A172 (cell line): ENCODE measurements around the gene RPL37. TPM values are rescaled to one million over a fixed set of nuclear protein-coding genes. Genes with fewer than 3 reads are reported as not detected.
"Not testable (repeated sequence)": the region's sequence is repeated elsewhere in the genome, so short reads cannot be mapped to it uniquely, and the experiment has no call there.

Experiments
- DNase-seq: peaks from one replicate; pipeline ENCODE4 v3.0.0-alpha.2; 2015; ENCODE audit warnings: low spot score
- total RNA-seq: library from RNA; depleted of rRNA; stranded (reverse); fragments of >200 nt; shearing (Covaris generic); gene quantifications from 2 replicates; pipeline ENCODE4 v1.2.3, GENCODE V29; 2014; rRNA removed

The RPL37 gene
- 93.4 and 728 TPM in 2 replicates for total RNA-seq

DNA sequence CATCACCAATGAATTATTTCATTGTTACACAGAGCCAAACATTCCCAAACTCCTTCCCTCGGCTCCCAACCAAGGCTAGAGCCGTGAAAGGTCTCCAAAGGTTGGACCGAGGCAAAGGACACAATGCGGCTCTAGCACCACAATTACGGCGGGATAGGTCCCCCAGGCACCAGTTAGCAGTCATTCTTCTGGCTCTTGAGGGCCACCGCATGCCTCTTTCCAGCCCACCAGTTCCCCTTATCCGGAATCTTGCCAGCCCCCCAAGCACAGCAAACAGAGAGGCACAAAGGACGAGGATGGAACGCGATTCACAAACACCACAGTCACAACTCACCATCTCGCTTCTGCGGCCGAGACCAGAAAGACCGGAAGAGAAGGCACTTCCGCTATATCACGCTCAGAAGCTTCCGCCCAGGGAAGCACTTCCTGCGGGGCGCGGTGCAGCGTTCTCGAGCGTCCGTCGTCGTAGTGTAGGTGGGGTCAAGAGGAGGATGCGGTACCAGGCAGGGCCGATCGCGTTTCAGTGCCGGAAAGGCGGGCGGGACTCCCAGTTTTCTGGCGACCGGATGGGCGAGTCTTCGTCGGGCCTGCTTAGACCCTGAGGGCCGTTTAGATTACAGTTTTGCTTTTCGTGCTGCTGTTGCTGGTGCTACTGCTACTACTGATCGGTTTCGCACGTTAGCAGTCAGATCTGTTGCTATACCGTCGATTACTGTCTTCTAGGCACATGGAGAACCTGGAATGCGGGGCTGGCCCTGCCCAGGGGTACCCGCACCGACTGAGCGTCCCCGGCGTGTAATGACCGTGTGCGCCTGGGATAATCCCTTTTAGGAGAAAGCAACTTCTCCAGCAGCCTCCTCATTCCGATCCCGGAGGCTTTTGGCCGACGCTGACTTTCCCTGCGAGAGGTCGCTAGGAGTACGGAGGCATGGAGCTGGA lies at the start of gene RPL37:
Gene RPL37, minus strand, starts transcription at position 374 of the 939 bp plus-strand sequence. Its CDS starts 37 bp downstream, at position 337.
- peak; percentile 95 for DNase-seq

DNA sequence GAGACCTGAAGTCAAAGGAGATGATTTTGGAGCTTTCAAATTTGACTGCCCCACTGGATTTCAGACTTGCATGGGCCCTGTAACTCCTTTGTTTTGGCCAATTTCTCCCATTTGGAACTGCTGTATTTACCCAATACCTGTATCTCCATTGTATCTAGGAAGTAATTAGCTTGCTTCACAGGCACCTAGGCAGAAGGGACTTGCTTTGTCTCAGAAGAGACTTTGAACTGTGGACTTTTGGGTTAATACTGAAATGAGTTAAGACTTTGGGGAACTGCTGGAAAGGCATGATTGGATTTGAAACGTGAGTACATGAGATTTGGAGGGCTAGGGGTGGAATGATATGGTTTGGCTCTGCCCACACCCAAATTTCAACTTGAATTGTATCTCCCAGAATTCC lies 48.0 kb upstream of the RPL37 start:
- DNase-seq = not testable (repeated sequence)

DNA sequence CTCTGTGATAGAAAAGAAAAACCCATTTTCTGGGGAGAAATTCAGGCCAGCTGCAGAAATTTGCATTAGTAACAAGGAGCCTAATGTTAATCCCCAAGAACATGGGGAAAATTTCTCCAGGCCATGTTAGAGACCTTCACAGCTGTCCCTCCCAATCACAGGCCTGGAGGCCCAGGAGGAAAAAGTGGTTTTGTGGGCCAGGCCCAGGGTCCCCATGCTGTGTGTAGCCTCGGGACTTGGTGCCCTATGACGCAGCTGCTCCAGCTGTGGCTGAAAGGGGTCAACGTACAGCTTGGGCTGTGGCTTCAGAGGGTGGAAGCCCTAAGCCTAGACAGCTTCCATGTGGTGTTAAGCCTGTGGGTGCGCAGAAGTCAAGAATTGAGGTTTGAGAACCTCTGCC lies 47.3 kb upstream of the RPL37 start:
- DNase-seq = no peak

DNA sequence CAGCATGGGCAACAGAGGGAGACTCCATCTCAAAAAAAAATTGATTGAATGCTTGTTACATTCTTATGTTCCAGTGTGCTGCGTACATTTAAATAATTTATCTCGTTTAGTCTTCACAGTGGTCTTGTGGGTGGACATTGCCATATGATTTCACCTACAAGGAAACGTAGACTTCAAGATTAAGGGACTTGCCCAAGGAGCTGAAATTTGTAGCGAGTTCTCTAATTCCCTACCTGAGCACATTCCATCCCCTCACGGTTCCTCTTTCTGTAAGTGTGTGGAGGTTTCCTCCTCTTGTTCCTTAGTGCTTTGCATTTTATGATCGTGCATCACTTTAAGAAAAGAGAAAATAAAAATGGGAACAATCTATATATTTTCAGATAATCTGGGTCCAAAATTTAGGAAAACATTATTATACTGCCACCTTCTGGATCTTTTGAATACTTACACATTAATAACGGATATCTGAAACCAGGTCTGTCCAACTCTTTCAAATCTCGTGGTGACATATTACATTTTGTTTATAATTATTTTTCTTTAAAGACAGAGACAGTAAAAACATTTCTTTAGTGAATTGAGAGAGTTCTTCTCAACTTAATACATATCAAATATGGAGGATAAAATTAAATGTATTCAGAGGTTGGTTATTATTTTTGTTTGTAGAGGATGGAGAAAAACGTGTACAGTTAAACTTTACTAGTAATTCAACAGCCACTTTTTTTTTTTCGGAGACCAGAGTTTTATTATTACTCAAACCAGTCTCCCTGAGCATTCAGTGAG lies 44.3 kb upstream of the RPL37 start:
- DNase-seq = peak; percentile 18

DNA sequence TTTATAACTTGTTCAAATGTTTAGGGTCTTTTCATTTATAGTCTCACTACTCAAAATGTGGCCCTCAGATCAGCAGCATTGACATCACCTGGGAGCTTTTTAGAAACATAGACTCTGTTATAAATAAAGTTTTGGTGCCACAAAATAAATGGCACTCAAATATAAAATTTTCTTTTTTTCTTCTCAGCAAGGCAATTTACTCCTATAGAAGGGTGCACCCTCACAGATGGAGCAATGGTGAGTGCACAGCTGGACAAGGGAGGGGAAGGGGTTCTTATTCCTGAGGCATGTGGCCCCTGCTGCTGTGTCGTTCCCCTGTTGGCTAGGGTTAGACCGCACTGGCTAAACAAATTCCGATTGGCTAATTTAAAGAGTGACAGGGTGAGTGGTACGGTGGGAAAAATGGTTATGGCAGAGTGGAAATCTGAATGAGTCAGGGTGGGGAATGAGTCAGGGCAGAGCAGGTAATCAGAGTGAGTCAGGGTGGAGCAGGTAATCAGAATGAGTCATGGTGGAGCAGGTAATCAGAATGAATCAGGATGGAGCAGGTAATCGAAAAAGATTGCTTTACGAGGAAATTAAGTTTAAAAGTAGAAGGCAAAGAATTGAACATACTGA lies 42.5 kb upstream of the RPL37 start:
- no peak for DNase-seq

DNA sequence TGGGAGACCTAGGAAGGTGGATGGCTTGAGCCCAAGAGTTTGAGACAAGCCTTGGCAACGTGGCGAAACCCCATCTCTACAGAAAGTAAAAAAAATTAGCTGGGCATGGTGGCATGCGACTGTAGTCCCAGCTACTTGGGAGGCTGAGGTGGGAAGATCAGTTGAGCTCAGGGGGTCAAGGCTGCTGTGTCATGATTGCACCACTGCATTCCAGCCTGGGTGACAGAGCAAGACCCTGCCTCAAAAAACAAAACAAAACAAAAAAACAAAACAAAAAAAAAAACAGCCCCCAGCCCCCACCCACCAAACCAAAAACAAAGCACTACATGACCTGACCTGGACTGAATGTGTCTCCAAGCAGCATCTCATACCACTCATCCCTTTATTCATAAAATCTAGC lies 40.9 kb upstream of the RPL37 start:
- no peak for DNase-seq

DNA sequence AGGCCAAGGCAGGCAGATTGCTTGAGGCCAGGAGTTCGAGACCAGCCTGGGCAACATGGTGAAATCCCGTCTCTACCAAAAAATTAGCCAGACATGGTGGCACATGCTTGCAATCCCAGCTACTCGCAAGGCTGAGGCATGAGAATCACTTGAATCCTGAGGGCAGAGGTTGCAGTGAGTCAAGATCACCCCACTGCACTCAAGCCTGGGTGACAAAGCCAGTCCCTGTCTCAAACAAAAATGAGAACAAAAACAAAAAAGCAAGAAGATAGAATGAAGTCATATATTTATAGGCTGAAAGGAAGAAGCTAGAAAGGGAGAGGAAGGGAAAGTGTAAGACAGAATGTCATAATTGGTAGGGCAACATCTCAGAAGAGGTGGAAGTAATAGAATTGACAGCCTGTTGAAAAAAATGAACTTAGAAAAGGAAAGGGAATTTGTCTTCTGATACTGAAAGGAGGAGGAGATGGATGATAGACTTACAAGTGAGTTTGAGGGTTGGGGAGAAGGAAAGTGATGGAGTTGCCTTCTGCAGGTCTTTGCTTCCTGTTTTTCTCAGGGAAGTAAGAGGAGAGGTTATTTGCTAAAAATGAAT lies 38.4 kb upstream of the RPL37 start:
- no peak for DNase-seq

DNA sequence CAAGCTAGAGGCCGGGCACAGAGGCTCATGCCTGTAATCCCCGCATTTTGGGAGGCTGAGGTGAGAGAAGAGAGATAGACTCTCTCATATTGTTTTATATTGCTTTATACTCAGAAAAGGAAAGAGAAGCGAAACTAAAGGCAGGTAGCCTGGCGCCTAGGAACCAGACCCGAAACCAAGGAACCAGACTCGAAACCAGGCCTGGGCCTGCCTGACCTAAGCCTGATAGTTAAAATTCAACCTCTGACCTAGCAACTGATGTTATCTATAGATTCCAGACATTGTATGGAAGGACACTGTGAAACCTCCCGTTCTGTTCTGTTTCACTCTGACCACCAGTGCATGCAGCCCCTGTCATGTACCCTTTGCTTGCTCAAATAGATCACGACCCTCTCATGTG lies 37.2 kb upstream of the RPL37 start:
- DNase-seq = not testable (repeated sequence)

DNA sequence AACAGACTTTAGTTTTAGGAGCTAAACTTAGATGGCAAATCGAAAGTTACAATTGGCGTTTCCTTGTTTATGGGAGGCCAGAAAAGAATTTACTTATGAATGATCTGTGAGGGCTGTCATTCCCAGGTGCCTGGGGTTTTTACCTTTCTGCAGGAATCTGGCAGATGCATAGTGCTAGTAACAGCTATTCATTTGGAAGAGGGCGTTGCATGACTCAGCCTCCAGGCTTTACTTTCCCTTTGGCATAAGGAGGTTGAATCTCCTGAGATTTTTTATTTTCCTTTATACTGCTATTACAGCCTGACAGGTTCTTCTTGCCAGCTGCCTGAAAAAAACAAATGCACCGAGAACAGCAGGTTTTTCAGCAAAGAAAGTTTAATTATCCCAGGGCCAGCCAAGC lies 36.2 kb upstream of the RPL37 start:
- DNase-seq = peak; percentile 13

DNA sequence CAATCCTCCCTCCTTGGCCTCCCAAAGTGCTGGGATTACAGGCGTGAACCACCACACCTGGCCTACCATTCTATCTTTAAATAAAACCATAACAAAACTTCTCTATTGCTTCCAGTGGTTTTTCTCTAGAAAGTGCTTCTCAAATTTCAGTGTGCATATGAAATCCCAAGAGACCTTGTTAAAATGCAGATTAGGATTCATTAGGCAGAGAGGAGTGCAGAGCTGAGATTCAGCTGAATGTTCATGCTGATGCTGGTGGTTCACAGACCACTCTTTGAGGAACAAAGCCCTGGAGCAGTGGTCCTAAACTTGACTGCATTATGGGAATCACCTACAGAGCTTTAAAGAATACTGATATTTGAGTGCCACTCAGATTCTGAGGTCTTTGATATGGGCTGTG lies 34.4 kb upstream of the RPL37 start:
- no peak for DNase-seq

DNA sequence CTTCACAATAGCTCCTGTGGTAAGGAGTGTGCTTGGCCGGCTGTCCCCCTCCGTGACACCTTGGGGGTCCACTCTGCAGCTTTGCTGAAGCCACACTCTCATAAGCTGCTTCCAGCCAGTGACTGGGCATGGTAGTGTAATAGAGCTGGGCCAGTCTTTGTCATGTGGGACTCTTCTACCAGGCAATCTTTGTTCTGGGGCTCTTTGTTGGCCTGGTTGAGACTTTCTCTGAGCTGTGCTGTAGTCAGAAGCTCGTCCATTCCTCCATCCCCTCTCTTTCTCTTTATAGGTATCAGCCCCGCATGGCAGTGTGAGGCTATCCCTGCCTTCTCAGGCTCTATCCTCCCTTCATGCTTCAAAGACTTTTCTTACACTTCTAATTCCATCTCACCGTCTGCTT lies 31.8 kb upstream of the RPL37 start:
- no peak for DNase-seq

DNA sequence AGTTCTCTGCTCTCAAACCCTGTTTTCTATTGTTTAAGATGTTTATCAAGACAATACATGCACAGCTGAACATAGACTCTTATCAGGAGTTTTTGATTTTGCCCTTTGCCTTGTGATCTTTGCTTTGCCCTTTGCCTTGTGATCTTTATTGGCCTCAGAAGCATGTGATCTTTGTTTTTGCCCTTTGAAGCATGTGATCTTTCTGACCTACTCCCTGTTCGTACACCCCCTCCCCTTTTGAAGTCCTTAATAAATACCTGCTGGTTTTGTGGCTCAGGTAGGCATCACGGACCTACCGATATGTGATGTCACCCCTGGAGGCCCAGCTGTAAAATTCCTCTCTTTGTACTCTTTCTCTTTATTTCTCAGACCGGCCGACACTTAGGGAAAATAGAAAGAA lies 30.0 kb upstream of the RPL37 start:
- not testable (repeated sequence) for DNase-seq

DNA sequence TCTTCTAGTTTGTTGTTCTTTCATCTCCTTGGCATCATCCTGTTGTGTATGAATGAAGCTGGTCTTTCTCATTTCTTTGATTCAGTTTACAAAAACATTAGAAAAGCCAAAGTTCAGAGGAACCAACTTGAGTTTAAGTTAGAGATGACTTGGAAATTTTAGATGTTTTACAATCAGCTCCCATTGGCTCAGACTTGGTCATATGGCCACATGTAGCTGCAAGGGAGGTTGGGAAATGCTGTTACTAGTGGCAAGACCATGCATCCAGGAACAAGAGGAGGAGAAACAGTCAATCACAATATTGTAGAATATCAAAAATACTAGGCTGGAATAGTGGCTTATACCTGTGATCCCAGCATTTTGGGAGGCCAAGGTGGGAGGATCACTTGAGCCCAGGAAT lies 25.7 kb upstream of the RPL37 start:
- no peak for DNase-seq

DNA sequence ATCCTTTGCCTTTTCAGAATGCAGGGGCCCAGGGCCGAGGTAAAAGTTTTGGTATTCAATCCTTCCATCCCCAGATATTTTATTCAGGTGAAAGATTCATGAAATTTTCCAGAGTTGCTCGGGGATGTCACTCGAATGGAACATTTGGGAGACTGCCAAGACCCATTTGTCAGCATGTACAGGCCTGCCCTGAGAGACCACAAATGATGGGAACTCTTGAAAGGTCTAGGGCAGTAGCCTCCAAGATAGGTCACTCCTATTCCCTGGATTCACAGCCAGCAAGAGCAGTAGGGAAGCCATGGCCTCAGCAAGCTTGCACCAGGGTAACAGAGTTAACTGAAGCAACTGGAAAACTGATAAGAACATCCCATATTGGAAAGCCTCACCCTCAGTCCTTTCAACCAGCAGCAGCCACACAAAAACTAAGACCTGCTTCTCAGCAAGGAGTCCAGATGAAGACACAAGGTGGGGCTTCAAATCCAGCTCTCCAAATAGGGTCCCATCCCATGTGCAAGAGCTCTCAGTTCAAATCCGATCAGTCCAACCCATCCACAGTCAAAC lies 18.7 kb upstream of the RPL37 start:
- no peak for DNase-seq

DNA sequence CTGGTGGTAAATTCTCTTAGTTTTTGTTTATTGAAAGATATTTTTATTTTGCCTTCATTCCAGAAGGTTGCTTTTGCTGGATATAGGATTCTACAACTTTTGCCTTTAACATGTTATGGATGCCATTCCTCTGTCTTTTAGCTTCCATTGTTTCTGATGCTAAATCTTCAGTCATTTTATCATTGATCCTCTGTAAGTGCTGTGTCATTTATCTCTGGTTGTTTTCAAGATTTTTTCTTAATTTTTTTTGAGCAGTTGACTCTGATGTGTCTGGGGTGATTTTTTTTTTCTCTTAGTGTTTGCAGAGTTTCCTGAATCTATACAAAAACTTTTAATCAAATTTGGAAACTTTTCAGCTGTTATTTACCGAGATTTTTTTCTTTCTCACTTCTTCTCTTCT lies 12.5 kb upstream of the RPL37 start:
- no peak for DNase-seq

DNA sequence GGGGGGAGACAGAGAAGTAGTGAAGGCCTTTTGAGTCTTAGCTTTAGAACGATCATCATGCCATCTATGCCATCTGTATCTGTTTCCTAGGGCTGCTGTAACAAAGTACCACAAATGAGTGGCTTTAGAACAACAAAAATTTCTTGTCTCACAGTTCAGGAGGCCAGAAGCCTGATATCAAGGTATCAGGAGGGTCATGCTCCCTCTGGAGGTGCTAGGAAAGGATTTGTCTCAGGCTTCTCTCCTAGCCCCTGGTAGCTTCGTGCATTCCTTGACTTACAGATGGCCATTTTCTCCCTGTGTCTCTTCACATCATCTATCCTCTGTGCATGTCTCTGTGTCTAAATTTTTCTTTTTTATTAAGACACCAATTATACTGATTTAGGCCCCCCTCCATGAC lies 11.3 kb upstream of the RPL37 start:
- no peak for DNase-seq

DNA sequence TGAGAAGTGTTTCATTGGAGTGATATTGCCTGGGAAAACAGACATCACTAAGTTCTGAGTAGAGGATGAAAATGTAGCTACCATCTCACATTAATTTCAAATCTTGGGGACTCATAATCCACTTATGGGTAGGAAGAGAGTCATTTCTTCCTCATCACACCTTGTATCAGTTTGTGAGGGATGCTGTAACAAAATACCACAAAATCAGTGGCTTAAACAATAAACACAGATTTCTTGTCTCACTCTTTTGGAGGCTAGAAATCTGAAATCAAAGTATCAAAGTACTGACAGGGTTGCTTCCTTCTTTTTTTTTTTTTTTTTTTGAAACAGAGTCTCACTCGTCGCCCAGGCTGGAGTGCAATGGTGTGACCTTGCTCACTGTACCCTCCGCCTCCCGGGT lies 9.5 kb upstream of the RPL37 start:
- DNase-seq = no peak

DNA sequence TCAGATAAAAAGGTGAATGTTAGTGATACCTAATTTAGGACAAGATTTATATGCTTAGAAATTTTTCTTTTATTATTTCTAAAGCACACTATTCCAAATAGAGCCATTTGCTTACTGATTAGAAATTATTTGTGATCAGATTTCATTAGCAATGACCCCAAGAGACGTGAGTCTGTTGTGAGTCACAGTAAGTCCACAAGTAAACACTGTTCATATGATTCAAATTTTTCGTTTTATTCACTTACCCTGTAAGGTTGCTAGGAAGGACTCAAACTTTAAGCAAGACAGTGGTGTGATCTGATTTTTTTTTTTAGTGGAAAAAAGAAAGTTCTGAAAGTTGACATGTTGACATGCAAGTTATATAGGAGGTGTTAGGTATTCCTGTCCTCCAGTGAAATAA lies 7.3 kb upstream of the RPL37 start:
- DNase-seq = no peak

DNA sequence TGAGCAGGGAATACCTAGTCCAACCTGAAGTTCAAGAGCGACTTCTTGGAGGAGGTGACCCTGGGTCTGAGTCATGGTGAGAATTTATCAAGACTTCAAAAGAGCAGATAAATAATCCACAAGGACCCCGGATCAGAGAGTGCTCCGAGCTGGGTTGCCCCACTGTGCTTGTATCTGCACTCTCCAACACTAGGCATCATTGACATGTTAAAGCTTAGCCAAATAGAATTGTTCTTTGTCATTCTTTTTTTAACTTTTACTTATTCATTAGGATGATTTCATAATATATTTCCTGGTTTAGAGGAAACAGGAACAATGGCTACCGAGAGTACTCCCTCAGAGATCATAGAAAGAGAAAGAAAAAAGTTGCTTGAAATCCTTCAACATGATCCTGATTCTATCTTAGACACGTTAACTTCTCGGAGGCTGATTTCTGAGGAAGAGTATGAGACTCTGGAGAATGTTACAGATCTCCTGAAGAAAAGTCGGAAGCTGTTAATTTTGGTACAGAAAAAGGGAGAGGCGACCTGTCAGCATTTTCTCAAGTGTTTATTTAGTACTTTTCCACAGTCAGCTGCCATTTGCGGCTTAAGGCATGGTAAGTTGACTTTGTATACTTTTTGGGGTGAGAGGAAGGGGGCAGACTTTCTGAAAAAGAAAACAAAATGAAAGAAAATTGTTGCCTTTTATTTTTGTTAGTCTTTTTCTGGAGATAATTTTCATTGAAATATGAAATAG lies 6.2 kb upstream of the RPL37 start, which contains the start of gene CARD6:
Gene CARD6, plus strand, starts transcription at position 300 of the 738 bp plus-strand sequence. Its CDS starts 16 bp downstream, at position 316.
- DNase-seq = peak; percentile 34

DNA sequence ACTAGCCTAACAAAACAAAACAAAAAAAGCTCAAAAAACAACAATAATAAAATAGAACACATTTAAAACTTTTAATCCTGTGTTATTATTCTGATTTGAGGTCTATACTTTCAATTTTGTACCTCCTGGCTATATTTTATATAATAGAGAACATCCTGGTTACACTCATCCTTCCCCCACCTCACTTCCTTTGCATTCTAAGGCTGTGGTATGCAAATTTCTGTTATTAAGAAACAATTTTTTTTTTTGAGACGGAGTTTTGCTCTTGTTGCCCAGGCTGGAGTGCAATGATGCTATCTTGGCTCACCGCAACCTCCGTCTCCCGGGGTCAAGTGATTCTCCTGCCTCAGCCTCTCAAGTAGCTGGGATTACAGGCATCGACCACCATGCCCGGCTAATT lies 3.1 kb upstream of the RPL37 start:
- DNase-seq = no peak

DNA sequence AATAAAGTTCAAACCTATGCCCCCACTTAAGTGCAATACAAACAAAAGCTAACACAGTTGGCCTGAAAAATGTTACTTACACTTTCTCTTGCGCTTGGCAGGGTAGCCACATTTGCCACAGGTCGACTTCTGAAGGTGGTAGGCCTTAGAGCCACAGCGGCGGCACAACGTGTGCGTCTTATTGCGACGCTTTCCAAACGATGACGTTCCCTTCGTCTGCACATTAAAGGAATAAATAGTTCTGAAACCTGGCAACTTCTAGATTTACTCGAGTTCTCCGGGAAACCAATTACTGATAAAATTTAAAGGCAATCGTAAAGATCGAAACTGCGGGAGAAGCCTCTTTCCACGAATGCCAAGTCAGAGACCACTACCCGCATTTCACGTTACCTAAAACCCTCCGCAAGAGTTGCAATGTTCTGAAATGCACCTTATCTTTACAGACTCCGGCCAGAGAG lies 602 bp downstream of the RPL37 start:
- peak; percentile 26 for DNase-seq
